GM12864 (cell line): ENCODE data around the gene TAS2R50.

Source experiments
- DNase-seq: peaks from one replicate; pipeline ENCODE4 v3.0.0-alpha.2; 2011; ENCODE audit warnings: low read depth
- H3K4me3 ChIP-seq: 2 replicates; pipeline ENCODE4 v1.5.1; 2011; ENCODE audit warnings: mild to moderate bottlenecking, low read depth, low read length, control low read depth
- TF ChIP-seq, protein P1 (sequence below): IDR thresholded peaks from 2 replicates; pipeline ENCODE4 v1.5.1; 2011; ENCODE audit warnings: low read depth, mild to moderate bottlenecking, moderate library complexity, low read length, control low read depth, inconsistent platforms; ENCODE audit errors: missing control alignments

TAS2R50 gene

GRCh38 chr12:10939163-10939562 lies 47.5 kb downstream of the TAS2R50 start, which contains the start of gene TAS2R14:
Gene TAS2R14, minus strand, starts transcription at chr12:10939263. Its CDS starts 56 bp downstream, at chr12:10939207.
- H3K4me3 ChIP-seq, result no peak within 1 kb of the TSS
- no peak for DNase-seq
- TF ChIP-seq, protein P1, sequence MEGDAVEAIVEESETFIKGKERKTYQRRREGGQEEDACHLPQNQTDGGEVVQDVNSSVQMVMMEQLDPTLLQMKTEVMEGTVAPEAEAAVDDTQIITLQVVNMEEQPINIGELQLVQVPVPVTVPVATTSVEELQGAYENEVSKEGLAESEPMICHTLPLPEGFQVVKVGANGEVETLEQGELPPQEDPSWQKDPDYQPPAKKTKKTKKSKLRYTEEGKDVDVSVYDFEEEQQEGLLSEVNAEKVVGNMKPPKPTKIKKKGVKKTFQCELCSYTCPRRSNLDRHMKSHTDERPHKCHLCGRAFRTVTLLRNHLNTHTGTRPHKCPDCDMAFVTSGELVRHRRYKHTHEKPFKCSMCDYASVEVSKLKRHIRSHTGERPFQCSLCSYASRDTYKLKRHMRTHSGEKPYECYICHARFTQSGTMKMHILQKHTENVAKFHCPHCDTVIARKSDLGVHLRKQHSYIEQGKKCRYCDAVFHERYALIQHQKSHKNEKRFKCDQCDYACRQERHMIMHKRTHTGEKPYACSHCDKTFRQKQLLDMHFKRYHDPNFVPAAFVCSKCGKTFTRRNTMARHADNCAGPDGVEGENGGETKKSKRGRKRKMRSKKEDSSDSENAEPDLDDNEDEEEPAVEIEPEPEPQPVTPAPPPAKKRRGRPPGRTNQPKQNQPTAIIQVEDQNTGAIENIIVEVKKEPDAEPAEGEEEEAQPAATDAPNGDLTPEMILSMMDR, result no peak

DNA sequence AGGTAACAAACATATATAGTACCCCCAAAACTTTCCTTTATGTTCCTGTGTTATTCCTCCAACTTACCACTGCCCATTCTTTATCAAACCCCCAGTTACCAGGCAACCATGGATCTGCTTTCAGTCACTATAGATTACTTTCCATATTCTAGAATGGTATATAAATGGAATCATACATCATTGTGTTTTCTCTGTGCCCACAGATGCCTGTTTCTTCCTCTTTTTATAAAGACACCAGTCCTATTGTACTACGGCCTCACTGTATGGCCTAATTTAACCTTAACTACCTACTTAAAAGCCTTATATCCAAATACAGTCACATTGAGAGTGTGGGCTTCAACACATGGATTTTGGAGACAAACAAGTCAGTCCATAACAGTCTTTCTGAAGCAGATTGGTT lies 50.2 kb downstream of the TAS2R50 start:
- H3K4me3 ChIP-seq, result no peak overlapping the region
- TF ChIP-seq, protein P1, result no peak
- DNase-seq, result no peak
